GM18858 (cell line): ENCODE measurements around the gene KIF4A.

Source experiments
- ATAC-seq: cut with Tn5 transposase; IDR thresholded peaks from one replicate; pipeline ENCODE4 v1.9.1; 2021; ENCODE audit not compliant: unreplicated experiment

KIF4A gene

GRCh38 chrX:70437921-70438665 lies 148.2 kb downstream of the KIF4A start:
- no peak for ATAC-seq

GRCh38 chrX:70439016-70439415 lies 149.1 kb downstream of the KIF4A start:
- no peak for ATAC-seq

GRCh38 chrX:70442224-70442623 lies 152.3 kb downstream of the KIF4A start:
- no peak for ATAC-seq

GRCh38 chrX:70444326-70444945 lies 154.5 kb downstream of the KIF4A start, which contains the start of gene DLG3:
Gene DLG3, plus strand, starts transcription at chrX:70444835. Its CDS starts 367 bp downstream, at chrX:70445202.
- no peak for ATAC-seq

GRCh38 chrX:70444946-70445656 lies 155.2 kb downstream of the KIF4A start:
- ATAC-seq: no peak

GRCh38 chrX:70445951-70446350 lies 156.0 kb downstream of the KIF4A start:
- no peak for ATAC-seq

- no peak for ATAC-seq
These were observed 156.8 kb downstream of the KIF4A start for GRCh38 chrX:70446380-70447350.

GRCh38 chrX:70449457-70449966 lies 159.6 kb downstream of the KIF4A start:
- no peak for ATAC-seq

GRCh38 chrX:70452143-70452733 lies 162.3 kb downstream of the KIF4A start:
- peak; percentile 35 for ATAC-seq

- no peak for ATAC-seq
These were observed 163.2 kb downstream of the KIF4A start for GRCh38 chrX:70453024-70453618.

GRCh38 chrX:70454441-70455365 lies 164.8 kb downstream of the KIF4A start:
- ATAC-seq: no peak

- peak; percentile 31 for ATAC-seq
These were observed 165.7 kb downstream of the KIF4A start for GRCh38 chrX:70455366-70456202.

GRCh38 chrX:70456256-70456655 lies 166.4 kb downstream of the KIF4A start:
- ATAC-seq: peak; percentile 26

- no peak for ATAC-seq
These were observed 171.1 kb downstream of the KIF4A start for GRCh38 chrX:70461026-70461425.

GRCh38 chrX:70464051-70464450 lies 174.1 kb downstream of the KIF4A start:
- no peak for ATAC-seq

- no peak for ATAC-seq
These were observed 177.1 kb downstream of the KIF4A start for GRCh38 chrX:70466968-70467367.

- no peak for ATAC-seq
These were observed 178.8 kb downstream of the KIF4A start for GRCh38 chrX:70468709-70469108.
